Measurements from ENCODE around the gene COL5A1.

Gene COL5A1

DNA sequence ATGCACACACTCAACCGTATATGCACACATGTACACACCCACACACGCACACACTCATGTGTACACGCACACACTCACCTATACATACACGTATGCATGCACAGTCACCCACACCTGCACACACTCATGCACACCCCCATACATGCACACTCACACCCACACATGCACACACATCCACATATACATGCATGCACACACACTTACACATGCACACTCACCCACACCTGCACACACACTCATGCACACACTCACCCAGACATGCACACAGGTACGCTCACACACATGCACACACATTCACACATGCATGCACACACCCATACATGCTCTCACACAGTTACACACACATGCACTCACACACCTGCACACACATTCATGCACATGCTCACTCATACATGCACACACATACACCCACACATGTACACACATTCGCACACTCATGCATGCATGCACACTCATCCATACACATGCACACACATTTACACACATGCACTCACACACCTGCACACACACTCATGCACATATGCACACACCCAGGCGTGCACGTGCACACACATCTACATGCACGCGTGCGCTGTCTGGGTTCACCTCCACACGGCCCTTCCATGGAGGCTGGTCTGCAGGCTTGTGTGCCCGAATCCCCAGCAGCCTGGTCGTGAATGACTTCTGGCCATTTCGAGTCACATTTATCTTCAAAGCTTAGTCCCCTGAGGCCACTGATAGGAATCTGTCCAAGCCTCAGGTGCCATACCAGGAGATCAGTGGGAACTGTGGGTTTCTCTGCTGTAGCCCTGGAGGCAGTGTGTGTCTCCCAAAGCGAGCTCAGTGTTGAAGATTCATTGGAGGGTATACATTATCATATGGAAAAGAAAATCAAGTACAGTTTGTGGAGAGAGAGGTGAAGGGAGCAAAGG is 103.0 kb downstream of the COL5A1 start:
- DNase-seq (ENCODE audit: low read depth): no peak
- no peak overlapping the region for H3K4me3 ChIP-seq (ENCODE audit: control insufficient read depth, low read depth, low read length)
- TF ChIP-seq, protein P1, sequence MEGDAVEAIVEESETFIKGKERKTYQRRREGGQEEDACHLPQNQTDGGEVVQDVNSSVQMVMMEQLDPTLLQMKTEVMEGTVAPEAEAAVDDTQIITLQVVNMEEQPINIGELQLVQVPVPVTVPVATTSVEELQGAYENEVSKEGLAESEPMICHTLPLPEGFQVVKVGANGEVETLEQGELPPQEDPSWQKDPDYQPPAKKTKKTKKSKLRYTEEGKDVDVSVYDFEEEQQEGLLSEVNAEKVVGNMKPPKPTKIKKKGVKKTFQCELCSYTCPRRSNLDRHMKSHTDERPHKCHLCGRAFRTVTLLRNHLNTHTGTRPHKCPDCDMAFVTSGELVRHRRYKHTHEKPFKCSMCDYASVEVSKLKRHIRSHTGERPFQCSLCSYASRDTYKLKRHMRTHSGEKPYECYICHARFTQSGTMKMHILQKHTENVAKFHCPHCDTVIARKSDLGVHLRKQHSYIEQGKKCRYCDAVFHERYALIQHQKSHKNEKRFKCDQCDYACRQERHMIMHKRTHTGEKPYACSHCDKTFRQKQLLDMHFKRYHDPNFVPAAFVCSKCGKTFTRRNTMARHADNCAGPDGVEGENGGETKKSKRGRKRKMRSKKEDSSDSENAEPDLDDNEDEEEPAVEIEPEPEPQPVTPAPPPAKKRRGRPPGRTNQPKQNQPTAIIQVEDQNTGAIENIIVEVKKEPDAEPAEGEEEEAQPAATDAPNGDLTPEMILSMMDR (IDR thresholded peaks at IDR 0.05; ENCODE audit: control insufficient read depth, insufficient read depth, low read depth, low read length, missing control alignments): no peak

DNA sequence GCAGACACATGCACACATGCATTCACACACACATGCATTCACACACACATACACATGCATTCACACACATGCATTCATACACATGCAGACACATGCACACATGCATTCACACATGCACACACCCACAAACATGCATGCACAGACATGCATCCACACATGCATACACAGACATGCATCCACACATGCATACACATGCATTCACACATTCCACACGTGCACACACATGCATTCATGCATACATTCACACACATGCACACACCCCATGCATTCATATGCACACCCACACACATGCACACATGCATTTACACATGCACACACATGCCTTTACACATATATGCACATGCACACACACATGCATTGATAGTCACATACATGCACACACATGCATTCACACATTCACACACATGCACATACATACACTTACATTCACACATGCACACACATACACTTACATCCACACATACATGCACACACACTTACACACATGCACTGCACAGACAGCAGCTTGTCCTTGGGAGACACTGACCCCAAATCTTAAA is 106.4 kb downstream of the COL5A1 start:
- no peak for DNase-seq (ENCODE audit: low read depth)
- H3K4me3 ChIP-seq (ENCODE audit: control insufficient read depth, low read depth, low read length): no peak overlapping the region
- TF ChIP-seq, protein P1 (IDR thresholded peaks at IDR 0.05; ENCODE audit: control insufficient read depth, insufficient read depth, low read depth, low read length, missing control alignments): no peak

DNA sequence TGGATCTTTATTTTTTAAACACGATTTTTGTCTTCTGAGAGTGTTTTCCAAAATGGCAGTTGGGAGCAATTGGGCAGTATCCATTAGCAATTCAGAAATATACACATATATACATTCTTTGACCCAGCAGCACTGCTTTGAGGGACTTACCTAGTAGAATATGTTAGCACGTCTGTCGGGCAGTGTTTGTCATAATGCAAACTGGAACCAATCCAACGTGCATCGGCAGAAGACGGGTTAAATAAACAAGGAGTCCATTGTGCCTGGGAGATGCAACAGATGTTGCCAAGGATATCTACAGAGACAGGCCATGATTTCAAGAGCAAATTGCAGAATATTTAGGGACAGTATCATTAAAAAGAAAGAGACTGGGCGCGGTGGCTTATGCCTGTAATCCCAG is 107.0 kb downstream of the COL5A1 start:
- H3K4me3 ChIP-seq (ENCODE audit: control insufficient read depth, low read depth, low read length): no peak overlapping the region
- no peak for DNase-seq (ENCODE audit: low read depth)
- TF ChIP-seq, protein P1 (IDR thresholded peaks at IDR 0.05; ENCODE audit: control insufficient read depth, insufficient read depth, low read depth, low read length, missing control alignments): no peak

DNA sequence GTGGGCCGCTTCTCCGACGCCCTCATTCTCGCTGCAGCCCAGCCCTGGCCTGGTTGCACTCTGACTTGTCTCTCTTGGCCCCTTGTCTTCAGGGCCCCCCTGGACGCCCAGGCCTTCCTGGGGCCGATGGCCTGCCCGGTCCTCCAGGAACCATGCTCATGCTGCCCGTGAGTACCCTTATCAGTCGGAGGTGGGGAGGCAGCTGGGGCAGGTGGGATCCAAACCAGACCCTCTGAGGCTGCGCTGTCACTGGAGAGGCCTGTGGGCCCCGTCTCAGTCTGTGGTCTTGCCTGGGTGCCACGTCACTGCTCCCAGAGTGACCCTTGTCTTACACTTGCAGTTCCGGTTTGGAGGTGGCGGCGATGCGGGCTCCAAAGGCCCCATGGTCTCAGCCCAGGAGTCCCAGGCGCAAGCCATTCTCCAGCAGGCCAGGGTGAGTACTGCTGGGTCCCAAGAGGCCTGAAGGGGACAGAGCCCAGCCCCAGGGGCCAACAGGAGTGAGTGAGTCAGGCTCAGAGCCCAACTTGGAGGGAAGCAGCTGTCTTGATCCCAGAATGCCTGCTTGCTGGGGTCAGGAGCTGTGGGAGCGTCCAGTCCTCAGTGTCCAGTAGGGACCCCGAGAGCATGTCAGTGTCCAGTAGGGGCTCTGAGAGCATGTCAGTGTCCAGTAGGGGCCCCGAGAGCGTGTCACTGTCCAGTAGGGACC is 109.0 kb downstream of the COL5A1 start:
- TF ChIP-seq, protein P1 (IDR thresholded peaks at IDR 0.05; ENCODE audit: control insufficient read depth, insufficient read depth, low read depth, low read length, missing control alignments): no peak
- no peak overlapping the region for H3K4me3 ChIP-seq (ENCODE audit: control insufficient read depth, low read depth, low read length)
- no peak for DNase-seq (ENCODE audit: low read depth)

DNA sequence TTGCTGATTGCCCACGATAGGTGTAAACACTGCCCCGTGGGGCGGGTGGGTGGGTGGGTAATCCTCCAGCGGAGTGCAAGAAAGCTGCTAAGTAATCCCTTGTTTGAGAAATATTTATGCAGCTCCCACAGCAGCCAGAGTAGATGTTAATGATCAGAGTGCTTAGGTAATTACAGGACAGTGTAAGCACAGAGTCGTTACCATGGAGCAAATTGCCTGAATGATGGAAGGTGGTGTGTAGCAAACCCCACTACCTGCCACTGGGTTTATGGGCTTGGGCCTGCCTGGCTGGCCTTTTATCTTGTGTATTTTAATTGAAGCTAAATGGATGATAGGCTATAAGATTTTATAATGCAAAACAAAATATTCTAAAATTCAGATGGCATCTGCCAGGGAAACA is 110.0 kb downstream of the COL5A1 start:
- no peak overlapping the region for H3K4me3 ChIP-seq (ENCODE audit: control insufficient read depth, low read depth, low read length)
- TF ChIP-seq, protein P1 (IDR thresholded peaks at IDR 0.05; ENCODE audit: control insufficient read depth, insufficient read depth, low read depth, low read length, missing control alignments): no peak
- no peak for DNase-seq (ENCODE audit: low read depth)

DNA sequence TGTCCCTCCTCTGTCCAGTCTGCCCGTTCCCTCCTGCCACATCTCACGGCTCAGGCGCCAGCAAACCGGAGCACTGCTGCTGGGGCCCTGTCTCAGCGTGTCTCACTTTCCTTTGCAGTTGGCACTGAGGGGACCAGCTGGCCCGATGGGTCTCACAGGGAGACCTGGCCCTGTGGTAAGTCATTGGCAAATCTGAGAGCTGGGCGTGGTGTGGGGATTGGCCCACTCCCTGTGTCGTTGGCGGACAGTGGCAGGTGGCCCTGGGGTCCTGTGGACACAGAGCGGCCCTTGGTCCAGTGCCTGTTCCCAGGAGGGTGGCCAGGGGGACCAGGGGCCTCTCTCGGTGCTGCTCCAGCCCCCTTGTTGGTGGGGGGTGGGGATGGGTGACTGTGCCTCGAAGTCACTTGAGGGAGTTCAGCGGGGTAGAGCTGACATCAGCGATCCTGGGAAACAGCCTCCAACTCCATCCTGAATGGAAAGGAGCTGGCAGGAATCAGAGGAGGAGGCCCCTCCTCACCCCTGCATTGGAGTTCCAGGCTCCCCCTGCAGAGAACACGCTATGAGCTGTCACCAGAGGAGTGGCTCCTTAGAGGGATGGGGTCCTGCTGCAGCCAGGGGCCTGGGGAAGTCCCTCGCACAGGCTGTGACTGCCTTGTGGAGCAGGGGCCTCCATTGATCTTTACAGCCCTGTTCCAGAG is 111.0 kb downstream of the COL5A1 start:
- DNase-seq (ENCODE audit: low read depth): no peak
- TF ChIP-seq, protein P1 (IDR thresholded peaks at IDR 0.05; ENCODE audit: control insufficient read depth, insufficient read depth, low read depth, low read length, missing control alignments): no peak
- H3K4me3 ChIP-seq (ENCODE audit: control insufficient read depth, low read depth, low read length): no peak overlapping the region
